GM21723 (cell line): ENCODE results near the gene SPACDR.
"Not testable (repeated sequence)": the region's sequence is repeated elsewhere in the genome, so short reads cannot be mapped to it uniquely, and the experiment has no call there.

Experiments
- ATAC-seq: cut with Tn5 transposase; IDR thresholded peaks from one replicate; pipeline ENCODE4 v1.9.1; 2021; ENCODE audit warnings: mild to moderate bottlenecking, moderate library complexity; ENCODE audit not compliant: unreplicated experiment

Gene SPACDR

GRCh38 chr7:100464210-100464660, at the start of gene SPACDR:
SPACDR (minus strand) TSS chr7:100464260; CDS start chr7:100464025, 235 bp downstream.
- ATAC-seq = no peak

GRCh38 chr7:100513212-100513810, 49.3 kb upstream of the SPACDR start:
- no peak for ATAC-seq

- ATAC-seq = no peak
Observed at GRCh38 chr7:100510437-100511239, 46.6 kb upstream of the SPACDR start.

DNA sequence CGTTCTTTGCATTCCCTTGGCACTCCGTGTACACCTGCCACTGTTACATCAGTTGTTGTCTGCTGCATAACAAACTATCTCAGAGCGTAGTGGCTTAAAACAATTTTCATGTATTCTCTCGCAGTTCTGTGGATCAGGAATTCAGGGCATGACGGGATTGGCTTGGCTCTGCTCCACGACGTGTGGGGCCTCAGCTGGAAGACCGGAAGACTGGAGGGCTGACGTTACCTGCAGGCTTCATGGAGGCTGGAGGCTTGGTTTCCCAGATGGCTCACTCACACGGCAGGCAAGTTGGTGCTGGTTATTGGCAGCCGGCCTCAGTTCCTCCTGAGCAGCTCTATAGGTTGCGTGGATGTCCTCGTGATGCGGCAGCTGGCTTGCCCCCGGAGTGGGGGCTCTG, 45.2 kb upstream of the SPACDR start:
- no peak for ATAC-seq

DNA sequence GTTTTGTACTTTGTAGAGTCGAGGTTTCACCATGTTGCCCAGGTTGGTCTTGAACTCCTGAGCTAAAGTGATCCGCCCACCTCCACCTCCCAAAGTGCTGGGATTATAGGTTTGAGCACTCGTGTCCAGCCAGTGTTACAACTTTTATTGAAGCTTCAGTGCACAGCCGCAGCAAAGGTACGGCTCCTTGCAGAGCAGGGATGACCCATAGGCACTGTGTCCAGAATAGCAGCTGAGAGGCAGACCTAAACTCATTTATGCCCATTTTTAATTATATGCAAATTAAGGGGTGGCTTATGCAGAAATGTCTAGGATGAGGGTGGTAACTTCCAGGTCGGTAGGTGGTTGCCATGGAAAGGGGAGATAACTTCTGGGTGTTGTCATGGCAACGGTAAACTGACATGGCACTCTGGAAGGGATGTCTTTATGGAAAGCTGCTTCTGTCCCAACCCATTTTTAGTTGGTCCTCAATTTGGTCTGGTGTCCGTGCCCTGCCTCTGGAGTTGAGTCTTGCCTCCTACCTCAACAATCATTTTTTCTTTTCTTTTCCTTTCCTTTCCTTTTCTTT, 42.4 kb upstream of the SPACDR start:
- no peak for ATAC-seq

- ATAC-seq = no peak
Observed at GRCh38 chr7:100504887-100505611, 41.0 kb upstream of the SPACDR start.

- not testable (repeated sequence) for ATAC-seq
Observed at GRCh38 chr7:100504031-100504430, 40.0 kb upstream of the SPACDR start.

GRCh38 chr7:100500743-100501142, 36.7 kb upstream of the SPACDR start:
- not testable (repeated sequence) for ATAC-seq

- ATAC-seq = no peak
Observed at GRCh38 chr7:100496509-100496908, 32.4 kb upstream of the SPACDR start.

- ATAC-seq = no peak
Observed at GRCh38 chr7:100493476-100494264, 29.6 kb upstream of the SPACDR start.

- ATAC-seq = no peak
Observed at GRCh38 chr7:100492738-100493475, 28.8 kb upstream of the SPACDR start.

- ATAC-seq = no peak
Observed at GRCh38 chr7:100491192-100491578, 27.1 kb upstream of the SPACDR start.

- no peak for ATAC-seq
Observed at GRCh38 chr7:100490483-100491191, 26.6 kb upstream of the SPACDR start.

DNA sequence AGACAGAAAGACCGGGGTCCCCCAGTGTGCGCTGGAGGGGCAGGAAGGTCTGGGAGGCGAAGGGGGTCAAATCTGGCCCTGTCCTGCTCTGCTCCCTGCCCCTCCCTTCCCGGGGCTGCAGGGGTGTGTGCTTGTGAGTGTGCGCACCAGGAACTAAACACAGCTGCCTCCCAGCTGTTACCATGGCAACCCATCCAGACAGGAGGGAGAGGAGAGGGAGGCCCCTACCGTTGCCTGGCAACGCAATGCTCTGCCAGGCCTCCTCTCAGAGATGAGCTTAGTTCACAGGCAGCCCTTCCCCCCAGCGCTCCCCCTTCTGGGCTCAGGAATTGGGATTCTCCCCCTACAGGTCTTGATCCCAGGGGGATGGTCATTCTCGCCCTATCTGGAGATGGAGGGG, 25.8 kb upstream of the SPACDR start:
- no peak for ATAC-seq

DNA sequence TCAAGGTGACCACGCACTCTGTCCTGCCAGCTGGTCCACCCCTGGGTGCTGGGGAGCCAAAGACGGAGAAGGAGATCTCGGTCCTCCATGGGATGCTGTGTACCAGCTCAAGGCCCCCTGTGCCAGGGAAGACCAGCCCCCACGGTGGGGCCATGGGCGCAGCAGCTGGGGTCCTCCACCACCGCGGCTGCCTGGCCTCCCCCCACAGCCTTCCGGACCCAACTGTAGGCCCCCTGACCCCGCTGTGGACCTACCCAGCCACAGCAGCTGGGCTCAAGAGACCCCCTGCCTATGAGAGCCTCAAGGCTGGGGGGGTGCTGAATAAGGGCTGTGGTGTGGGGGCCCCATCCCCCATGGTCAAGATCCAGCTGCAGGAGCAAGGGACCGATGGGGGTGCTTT, 25.1 kb upstream of the SPACDR start:
- ATAC-seq = no peak

DNA sequence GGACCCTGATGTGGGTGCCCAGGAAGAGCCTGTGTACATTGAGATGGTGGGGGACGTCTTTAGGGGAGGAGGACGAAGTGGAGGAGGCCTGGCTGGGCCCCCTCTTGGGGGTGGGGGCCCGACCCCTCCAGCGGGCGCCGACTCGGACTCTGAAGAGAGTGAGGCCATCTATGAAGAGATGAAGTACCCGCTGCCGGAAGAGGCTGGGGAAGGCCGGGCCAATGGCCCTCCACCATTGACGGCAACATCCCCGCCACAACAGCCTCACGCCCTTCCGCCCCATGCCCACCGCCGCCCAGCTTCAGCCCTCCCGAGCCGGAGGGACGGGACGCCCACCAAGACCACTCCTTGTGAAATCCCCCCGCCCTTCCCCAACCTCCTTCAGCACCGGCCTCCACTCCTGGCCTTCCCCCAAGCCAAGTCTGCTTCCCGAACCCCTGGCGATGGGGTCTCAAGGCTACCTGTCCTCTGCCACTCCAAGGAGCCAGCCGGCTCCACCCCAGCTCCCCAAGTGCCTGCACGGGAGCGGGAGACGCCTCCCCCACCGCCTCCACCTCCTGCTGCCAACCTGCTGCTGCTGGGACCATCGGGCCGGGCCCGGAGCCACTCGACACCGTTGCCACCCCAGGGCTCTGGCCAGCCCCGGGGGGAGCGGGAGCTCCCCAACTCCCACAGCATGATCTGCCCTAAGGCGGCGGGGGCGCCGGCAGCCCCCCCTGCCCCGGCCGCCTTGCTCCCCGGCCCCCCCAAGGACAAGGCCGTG, 24.5 kb upstream of the SPACDR start:
- ATAC-seq = no peak

GRCh38 chr7:100486753-100487446, 22.8 kb upstream of the SPACDR start:
- ATAC-seq = no peak

DNA sequence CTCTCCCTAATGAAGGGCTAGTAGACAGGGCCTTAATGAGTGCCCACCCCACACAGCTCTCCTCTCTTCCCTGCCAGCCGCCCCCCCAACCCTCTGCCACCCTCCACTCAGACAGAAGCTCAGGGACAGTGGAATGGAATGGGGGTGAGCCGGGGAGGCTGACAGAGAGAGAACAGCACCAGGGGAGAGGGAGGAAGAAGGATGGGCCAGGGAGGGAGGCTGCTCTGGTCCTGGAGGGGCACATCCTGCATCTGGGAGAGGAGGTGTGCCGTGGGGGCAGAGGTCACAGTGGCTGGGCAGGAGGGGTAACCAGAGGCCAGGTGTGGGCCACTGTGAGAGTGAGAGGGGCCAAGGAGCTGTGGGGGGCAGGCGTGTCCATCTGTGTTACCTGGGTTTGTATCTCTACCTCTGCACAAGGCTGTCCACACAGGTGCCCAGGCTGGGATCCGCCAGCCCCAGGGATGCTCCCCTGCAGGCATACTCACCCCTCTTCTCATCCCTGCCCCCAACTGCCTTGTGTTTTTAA, 22.1 kb upstream of the SPACDR start:
- no peak for ATAC-seq
